ENCODE results near the gene SETDB2.

Gene SETDB2

DNA sequence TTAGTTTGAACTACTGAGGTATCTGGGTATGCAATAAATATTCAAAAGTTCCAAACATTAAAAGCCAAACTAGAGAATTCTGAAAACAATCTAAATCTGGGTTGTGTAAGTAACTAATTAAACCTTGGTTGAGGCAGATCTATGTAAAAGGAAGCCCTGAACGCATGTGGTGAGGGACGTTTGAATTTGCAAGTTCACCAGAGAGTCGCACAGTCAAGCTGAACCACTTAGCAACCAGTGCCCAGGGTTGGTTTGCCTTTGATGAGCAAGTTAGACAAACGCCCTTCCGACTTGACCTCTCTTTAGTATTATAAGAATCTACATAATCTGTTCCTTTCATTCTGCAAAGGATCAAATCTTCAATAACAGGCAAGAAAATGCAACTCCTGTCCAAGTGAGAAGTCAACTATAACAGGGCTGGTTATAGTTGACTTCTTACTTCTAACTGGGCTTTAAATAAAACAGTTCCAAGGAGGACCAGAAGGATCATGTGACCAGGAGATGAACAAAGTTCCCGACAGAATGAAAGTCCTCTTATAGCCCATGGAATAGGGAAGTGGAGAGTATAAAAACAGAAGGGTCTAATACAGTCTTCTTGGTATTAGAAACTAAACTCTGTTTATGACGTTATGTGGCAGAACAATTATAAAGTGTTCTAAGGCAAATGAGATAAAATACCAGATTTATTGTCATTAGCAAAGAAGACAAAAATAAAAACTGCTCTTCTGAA is 92.2 kb downstream of the SETDB2 start:
- no peak for DNase-seq

DNA sequence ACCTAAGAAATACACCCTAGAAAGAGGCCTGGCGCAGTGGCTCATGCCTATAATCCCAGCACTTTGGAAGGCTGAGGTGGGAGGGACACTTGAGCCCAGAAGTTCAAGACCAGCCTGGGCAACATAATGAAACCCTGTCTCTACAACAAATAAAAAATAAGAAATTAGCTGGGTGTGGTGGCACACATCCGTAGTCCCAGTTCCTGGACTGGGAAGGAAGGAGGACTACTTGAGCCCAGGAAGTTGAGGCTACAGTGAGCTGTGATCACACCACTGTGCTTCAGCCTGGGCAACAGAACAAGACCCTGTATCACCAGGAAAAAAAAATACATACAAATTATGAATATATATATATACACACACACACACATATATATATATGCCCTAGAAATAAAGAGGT is 94.3 kb downstream of the SETDB2 start:
- no peak for DNase-seq

DNA sequence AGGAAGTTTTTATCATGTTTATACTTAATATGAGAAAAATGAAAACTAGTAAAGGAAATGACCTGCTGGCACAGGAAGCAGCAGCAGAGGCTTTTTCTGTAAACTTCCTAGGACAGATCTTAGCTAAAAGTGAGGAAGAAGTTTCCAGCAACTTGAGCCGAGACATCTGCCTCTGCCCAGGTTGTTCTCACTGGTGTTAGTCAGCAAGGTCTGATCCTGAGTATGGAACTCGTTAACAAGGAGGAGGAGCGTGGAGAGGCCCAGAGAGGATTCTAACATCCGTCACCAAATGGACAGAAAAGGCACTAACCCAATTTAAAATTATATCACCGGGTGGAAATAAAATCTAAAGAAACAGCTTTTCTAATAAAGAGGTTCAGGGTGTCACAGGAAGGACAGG is 95.2 kb downstream of the SETDB2 start:
- DNase-seq, result no peak

DNA sequence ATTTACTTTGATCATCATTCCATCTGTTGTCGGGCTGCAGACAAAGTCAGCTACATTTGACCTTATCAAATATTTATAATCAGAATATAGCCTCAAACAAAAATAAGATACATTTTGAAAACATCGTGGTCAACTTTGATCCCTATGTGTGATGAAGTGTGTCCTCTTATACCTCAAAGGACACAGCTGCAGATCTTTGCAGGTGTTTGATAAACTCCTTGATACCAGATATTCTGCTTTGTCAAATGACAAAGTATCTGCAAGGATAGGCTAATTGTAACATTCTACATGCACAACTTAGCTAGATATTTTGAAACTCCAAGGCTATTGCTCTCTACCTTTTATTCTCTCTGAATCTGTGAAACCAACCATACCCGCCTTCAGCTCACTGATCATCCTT is 95.7 kb downstream of the SETDB2 start:
- no peak for DNase-seq

DNA sequence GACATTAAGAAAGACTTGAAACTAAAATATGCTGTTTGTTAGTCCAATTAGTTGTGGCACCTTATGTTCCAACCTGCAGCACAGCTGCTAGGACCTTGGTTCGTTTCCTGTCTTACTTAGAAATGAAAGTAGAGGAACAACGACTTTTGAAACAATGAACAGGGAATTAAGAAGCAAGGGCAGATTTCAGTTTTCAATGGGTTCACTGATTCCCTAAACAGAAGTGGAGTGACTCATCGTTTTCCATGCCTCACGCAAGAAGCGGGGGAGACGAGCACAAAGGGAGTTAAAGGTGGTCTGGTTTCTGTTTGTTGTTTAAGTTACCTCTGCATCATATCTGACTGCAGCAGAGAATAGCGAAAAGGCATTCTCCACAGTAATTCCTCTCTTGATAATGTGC is 96.5 kb downstream of the SETDB2 start:
- no peak for DNase-seq

DNA sequence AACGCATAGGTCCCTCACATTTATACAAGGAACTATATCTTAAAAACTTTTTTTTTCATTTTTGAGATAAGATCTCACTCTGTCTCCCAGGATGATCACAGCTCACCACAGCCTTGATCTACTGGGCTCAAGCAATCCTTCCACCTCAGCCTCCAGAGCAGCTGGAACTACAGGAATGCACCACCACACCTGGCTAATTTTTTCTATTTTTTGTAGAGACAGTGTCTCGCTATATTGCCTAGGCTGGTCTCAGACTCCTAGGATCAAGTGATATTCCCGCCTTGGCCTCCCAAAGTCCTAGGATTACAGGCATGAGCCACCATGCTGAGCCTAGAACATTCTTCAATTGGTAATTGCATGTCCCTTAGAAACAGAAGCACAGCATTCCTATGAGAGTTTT is 99.6 kb downstream of the SETDB2 start:
- DNase-seq, result no peak
